A172 (cell line): ENCODE data around the gene KDM6A. TPM values are rescaled to one million over a fixed set of nuclear protein-coding genes. Genes with fewer than 3 reads are reported as not detected.
"Not testable (repeated sequence)": the region's sequence is repeated elsewhere in the genome, so short reads cannot be mapped to it uniquely, and the experiment has no call there.

Experiments
- DNase-seq: peaks from one replicate; pipeline ENCODE4 v3.0.0-alpha.2; 2015; ENCODE audit warnings: low spot score
- total RNA-seq: library from RNA; depleted of rRNA; stranded (reverse); fragments of >200 nt; shearing (Covaris generic); gene quantifications from 2 replicates; pipeline ENCODE4 v1.2.3, GENCODE V29; 2014

The KDM6A gene
- total RNA-seq, 1 experiment from 2014 or later, result 10.4 TPM

GRCh38 chrX:45007598-45007997, 134.6 kb downstream of the KDM6A start:
- DNase-seq, result no peak

DNA sequence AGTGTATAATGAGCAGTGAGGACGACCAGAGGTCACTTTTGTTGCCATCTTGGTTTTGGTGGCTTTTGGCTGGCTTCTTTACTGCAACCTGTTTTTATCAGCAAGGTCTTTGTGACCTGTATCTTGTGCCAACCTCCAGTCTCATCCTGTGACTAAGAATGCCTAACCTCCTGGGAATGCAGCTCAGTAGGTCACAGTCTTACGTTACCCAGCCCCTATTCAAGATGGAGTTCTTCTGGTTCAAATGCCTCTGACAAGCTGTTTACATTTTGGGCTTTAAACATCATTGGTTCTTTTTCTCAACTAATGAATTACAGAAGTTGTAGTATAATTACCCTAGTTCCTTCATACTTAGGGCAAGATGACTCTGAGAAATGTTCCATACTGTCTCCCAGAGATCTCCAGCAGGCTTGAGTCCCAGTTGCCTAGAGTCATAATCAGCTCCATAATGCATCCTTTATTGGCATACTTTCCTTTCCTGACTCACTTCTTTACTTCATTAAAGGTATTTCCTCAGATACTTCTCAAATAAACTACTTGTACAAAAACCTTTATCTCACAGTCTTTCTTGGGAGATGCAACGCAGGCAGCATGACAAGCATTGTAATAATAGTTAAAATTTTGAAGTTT, 136.5 kb downstream of the KDM6A start:
- DNase-seq, result peak; percentile 41

GRCh38 chrX:45011131-45011530, 138.1 kb downstream of the KDM6A start:
- peak; percentile 57 for DNase-seq

DNA sequence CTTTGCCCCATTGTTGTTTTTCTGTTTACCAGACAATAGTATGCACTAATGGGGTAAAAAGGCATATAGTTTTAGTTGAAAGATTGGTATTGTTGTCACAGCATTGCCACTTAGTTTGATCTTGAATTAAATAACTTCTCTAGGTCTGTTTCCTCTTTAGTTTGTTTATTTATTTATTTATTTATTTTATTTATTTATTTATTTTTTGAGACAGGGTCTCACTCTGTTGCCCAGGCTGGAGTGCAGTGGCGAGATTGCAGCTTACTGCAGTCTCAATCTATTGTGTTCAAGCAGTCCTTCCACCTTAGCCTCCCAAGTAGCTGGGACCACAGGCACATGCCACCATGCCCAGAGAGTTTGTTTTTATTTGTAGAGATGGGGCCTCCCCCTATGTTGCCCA, 138.6 kb downstream of the KDM6A start:
- no peak for DNase-seq

GRCh38 chrX:45017946-45018345, 145.0 kb downstream of the KDM6A start:
- no peak for DNase-seq

GRCh38 chrX:45022150-45022549, 149.2 kb downstream of the KDM6A start:
- no peak for DNase-seq

- DNase-seq, result no peak
Measured at GRCh38 chrX:45024501-45024900, 151.5 kb downstream of the KDM6A start.

DNA sequence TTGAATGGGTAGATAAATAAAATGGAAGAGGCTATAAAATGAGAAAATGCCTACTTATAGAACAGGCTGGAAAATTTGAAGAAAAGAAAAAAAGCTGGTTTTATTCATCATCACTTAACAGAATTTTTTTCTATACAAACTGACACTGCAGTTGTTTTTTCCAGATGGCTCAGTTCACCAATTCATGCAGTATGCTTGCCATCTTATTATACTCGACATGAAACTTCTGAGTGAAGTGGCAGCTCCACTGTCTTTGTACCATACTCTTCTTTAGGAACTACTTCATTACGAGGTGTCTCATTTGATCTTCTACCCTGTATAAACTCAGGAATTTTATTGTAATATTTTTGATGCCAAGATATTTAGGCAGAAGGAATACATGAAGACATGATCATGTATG, 153.0 kb downstream of the KDM6A start:
- no peak for DNase-seq

- DNase-seq, result no peak
Measured at GRCh38 chrX:45031830-45032378, 158.9 kb downstream of the KDM6A start.

- no peak for DNase-seq
Measured at GRCh38 chrX:45035071-45035470, 162.1 kb downstream of the KDM6A start.

- no peak for DNase-seq
Measured at GRCh38 chrX:45036161-45036560, 163.2 kb downstream of the KDM6A start.

DNA sequence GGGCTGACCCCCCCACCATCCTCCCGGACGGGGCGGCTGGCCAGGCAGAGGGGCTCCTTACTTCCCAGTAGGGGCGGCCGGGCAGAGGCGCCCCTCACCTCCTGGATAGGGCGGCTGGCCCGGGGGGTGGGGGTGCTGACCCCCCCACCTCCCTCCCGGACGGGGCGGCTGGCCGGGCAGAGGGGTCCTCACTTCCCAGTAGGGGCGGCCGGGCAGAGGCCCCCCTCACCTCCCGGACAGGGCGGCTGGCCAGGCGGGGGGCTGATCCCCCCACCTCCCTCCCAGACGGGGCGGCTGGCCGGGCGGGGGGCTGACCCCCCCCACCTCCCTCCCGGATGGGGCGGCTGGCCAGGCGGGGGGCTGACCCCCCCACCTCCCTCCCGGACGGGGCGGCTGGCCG, 167.1 kb downstream of the KDM6A start:
- not testable (repeated sequence) for DNase-seq

GRCh38 chrX:45046417-45046816, 173.4 kb downstream of the KDM6A start:
- DNase-seq, result no peak

- no peak for DNase-seq
Measured at GRCh38 chrX:45050558-45050957, 177.6 kb downstream of the KDM6A start.

DNA sequence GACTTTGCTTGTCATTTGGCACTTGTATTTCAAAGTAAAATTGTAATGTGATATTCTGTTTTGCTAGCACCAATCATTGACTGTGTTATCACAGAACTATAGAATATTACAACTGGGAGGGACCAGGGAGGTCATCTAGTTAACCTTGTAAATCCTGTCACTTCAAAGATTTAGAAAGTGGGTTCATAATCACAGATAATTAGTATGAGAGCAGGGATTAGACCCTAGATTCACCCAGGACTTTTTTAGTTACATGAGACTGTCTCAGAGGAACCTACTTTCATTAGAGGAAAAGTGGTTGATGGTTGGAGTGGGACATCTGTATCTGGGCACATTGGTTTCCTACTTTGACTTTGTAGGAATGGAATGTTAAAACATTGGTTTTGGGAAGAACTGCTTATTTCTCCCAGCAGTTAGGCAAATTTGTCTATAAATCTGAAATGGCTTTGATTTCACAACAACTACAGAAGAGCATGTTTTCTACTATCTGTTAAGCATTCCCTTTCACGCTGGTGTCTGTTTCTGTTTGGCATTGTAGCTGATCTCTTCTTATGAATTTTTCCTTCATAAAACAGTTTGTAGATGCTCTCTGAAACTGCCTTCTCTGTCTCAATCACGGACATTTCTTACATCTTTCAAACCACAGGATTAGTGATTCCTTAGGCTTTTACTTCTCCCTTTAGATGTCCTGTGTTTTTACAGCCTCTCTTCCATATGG, 183.6 kb downstream of the KDM6A start:
- no peak for DNase-seq

- DNase-seq, result not testable (repeated sequence)
Measured at GRCh38 chrX:45059906-45060305, 186.9 kb downstream of the KDM6A start.

- no peak for DNase-seq
Measured at GRCh38 chrX:45063319-45064095, 190.5 kb downstream of the KDM6A start.

DNA sequence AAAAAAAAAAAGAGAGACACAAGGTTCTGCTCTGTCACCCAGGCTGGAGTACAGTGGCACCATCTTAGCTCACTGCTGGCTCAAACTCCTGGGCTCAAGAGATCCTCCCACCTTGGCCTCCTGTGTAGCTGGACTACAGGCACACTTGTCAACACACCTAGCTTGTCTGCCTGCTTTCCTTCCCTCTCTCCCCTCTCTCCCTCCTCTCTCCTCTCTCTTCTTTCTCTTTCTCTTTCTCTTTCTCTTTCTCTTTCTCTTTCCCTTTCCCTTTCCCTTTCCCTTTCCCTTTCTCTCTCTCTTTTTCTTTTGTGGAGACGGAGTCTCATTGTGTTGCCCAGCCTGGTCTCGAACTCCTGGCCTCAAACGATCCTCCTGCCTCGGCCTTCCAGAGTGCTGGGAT, 195.6 kb downstream of the KDM6A start:
- no peak for DNase-seq

- DNase-seq, result peak; percentile 51
Measured at GRCh38 chrX:45070116-45071007, 197.4 kb downstream of the KDM6A start.

GRCh38 chrX:45073011-45073410, 200.0 kb downstream of the KDM6A start:
- DNase-seq, result not testable (repeated sequence)

GRCh38 chrX:45077748-45078424, 204.9 kb downstream of the KDM6A start:
- no peak for DNase-seq
